Testis (tissue), 2 donors: ENCODE data around the gene TWSG1.

Experiments used
- CTCF ChIP-seq, 3 experiments: fragments of 450-650 bp in 2 of 3; fragments of 200-600 bp in 1 of 3; sonication (generic) in 1 of 3; IDR thresholded peaks; one replicate each; pipeline ENCODE4 v1.5.1; 2016 to 2019; ENCODE audit warnings: antibody characterized with exemption in 3 of 3, mild to moderate bottlenecking in 2 of 3, moderate library complexity in 1 of 3
- POLR2A ChIP-seq: fragments of 450-650 bp; IDR thresholded peaks from one replicate; pipeline ENCODE4 v1.6.1; 2017; ENCODE audit warnings: antibody characterized with exemption, mild to moderate bottlenecking, moderate library complexity

GRCh38 chr18:9322744-9323143 lies 11.8 kb upstream of the TWSG1 start:
- no peak for TF ChIP-seq CTCF (IDR thresholded peaks at IDR 0.05)
- no peak for TF ChIP-seq POLR2A
